Amygdala (tissue), 56 donors: ENCODE measurements around the gene COA6.

ENCODE experiments used
- DNase-seq, 56 donors: peaks; one replicate each; lab custom pipeline; 2025; lab: John Stamatoyannopoulos, UW

COA6 gene

GRCh38 chr1:234373064-234373958 is at the start of gene COA6:
COA6 (plus strand) TSS chr1:234373456; CDS start chr1:234373467, 11 bp downstream.
- DNase-seq: peak; percentile 42 to 97 (median 86)

DNA sequence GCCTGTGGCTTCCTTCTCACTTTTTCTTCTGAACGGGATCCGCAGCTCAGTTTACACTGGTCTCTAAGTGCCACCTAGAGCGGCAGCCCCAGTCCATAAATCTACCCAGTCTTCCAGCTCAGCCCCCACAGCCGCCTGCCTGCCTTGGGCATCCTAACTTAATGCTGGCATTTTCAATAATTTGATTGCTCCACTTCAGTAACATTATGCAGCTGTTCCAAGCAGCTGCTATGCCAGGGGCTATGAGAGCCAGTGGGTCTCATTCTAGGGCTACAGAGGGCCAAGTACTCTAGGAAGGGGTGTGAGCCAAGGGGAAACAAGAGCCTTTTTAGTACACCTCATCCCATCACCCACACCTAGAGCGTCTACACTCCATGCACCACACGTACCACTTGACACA is 48.4 kb upstream of the COA6 start:
- no peak for DNase-seq

DNA sequence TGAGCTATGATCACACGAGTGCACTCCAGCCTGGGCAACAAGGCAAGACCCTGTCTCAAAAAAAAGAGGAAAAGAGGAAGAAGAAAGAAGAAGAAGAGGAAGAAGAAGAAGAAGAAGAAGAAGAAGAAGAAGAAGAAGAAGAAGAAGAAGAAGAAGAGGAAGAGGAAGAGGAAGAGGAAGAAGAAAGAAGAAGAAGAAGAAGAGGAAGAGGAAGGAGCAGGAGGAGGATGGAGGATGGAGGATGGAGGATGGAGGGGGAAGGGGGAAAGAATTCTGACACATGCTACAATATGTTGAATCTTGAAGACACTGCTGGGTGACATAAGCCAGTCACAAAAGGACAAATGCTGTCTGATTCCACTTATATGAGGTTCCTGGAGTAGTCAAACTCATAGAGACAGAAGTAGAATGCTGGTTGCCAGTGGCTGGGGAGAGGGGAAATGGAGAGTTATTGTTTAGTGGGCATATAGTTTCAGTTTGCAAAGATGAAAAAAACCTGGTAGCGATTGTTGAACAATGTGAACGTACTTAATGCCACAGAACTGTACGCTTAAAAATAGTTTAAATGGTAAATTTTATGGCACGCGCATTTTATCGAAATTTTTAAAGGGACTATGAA is 47.3 kb upstream of the COA6 start:
- no peak for DNase-seq

- DNase-seq: peak in 26 of 56 donors; percentile 3 to 70 (median 23)
Measured at GRCh38 chr1:234326497-234327366, 46.5 kb upstream of the COA6 start.

DNA sequence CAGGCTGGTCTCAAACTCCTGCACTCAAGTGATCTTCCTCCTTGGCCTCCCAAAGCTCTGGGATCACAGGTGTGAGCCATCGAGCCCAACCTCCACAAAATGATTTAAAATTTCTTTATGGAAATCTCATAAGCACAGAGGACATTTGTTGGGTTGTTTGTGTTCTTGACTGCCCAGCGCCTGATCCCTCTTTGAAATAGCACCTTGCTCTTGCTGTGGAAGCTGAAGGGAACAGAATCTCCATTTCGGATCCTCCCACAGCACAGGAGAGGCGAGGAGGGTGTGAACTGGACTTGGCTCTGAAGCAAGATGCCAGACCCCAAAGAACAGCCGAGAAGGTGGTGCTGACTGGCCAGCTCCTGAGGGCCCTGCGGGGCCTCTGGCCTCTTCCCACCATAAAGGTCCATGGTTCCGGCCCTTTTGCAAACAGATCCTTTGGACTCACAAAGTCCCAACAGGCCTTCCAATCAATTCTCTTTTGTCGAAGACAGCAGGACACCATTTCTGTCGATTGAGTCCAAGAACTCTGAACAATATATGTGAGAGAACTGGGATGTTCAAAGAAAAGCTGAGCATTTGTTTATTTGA is 45.6 kb upstream of the COA6 start:
- DNase-seq: no peak

GRCh38 chr1:234330843-234331215 is 42.4 kb upstream of the COA6 start:
- no peak for DNase-seq

DNA sequence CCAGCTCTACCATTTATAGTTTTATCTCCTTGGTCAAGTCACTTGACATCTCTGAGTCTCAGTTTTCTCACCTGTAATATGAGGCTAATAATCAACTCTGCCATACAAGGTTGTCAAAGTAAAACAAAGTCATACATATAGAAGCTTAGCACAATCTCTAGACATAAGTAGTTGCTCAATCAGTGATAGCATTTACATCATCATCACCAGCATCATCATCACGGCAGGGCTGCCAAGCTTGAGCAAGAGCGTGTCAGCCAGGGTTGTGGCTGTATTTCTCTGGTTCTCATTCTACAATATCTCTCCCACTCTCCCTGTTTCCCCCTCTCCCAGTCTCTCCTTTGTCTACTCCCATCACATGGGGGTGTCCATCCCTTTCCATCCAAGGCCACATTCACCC is 41.7 kb upstream of the COA6 start:
- DNase-seq: no peak

- DNase-seq: no peak
Measured at GRCh38 chr1:234336359-234336758, 36.9 kb upstream of the COA6 start.

DNA sequence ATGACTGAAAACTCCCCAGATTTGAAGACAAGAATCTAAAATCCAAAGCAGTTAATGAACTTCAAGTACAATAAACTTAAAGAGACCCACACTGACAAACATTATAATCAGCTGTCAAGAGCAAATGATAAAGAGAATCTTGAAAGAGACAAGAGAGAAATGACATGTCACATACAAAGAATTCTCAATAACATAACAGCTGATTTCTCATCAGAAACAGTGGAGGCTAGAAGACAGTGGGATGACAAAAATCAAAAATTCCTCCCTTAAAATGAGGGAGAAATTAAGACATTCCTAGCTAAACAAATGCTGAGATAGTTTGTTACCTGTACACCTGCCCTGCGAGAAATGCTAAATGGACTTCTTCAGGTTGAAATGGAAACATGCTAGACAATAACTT is 36.0 kb upstream of the COA6 start:
- DNase-seq: no peak

- no peak for DNase-seq
Measured at GRCh38 chr1:234340528-234340927, 32.7 kb upstream of the COA6 start.

DNA sequence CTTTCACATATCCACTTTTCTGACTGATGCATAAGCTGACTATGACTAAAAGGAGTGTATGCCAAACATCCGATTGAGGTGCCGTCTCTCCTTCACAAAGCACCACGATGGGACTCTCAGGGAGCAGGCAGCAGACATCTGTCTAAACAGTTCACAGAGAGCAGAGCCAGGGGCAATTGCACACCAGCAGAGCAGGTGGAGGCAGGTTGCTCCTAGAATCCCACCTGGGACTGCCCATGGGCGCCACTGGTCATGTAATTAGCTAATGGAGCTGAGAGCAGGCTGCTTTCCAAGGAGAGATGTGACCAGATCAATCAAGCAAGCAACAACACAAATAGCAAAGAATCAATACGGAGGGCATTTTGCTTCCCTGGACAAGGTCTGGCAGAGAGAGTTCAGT is 30.5 kb upstream of the COA6 start:
- no peak for DNase-seq

GRCh38 chr1:234345237-234345636 is 28.0 kb upstream of the COA6 start:
- no peak for DNase-seq

DNA sequence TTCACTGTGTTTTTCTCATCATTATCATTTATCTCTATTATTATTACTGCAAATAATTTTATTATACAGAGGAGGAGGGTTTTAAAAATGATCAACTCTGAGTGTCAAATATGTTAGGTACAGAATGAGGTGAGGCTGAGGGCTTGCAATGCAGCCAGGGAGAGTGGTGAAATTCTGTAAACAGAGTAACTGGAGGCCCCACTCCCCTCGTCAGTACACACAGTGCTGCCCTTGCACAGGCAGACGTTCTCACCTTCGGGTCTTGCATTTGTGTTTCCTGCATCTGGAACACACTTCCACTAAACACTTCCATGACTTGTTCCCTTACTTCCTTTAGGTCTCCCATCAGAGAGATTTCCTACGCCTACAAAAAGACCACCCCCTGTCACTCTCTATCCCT is 24.3 kb upstream of the COA6 start:
- DNase-seq: no peak

GRCh38 chr1:234355782-234356510 is 17.3 kb upstream of the COA6 start:
- no peak for DNase-seq

DNA sequence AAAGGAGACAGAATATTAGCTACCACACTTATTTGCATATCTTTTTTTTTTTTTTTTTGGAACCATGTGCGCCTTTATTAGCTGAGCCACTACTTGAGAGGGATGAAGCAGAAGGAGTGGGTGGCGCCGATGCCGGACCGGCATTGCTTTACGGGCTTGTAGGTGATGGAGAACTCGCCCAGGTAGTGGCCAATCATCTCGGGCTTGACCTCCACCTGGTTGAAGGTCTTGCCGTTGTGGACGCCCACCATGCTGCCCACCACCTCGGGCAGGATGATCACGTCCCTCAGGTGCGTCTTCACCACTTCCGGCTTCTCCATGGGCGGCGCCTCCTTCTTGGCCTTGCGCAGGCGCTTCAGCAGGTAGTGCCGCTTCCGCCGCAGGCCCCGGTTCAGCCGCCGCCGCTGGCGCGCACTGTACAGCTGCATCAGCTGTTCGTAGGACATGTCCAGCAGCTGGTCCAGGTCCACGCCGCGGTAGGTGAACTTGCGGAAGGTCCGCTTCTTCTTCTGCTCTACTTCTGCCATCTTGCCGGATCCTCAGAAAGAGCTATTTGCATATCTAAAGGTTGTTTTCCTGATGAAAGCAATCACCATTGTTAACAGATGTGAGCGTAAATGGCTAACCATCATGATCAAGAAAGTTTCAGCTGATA is 16.5 kb upstream of the COA6 start:
- peak in 13 of 56 donors; percentile 2 to 32 (median 8) for DNase-seq

GRCh38 chr1:234357831-234358230 is 15.4 kb upstream of the COA6 start:
- no peak for DNase-seq

GRCh38 chr1:234361102-234361603 is 12.1 kb upstream of the COA6 start:
- no peak for DNase-seq

GRCh38 chr1:234362558-234362957 is 10.7 kb upstream of the COA6 start:
- no peak for DNase-seq
